GM12873 (cell line): ENCODE measurements around the gene TTC39A.

Experiments used
- TF ChIP-seq, protein P1 (sequence below): IDR thresholded peaks from 2 replicates; pipeline ENCODE4 v1.5.1; 2012; ENCODE audit warnings: low read depth, mild to moderate bottlenecking, moderate library complexity, low read length, control low read depth; ENCODE audit not compliant: insufficient read depth; ENCODE audit errors: missing control alignments

Gene TTC39A

DNA sequence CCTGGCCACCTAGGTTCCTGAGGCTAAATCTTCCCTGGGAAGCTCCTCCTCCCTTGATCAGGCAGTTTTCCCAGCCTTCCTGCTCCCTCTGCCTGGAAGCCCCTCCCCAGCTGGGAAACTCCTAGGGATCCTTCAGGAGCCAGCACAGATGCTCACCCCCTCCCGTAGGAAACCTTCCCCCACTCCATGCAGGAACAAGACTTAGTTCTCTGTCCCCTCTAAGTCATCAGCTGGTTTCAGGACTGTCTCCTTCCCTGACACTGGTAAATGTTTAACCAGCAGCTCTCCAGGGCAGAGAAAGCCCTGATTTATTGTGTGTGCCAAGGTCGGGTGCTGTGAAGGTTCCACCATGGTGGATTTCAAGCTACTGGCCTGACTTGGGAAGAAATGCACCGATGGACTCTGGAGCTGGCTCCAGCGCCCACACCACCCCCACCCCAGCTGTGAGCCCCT lies 25.0 kb downstream of the TTC39A start:
- TF ChIP-seq, protein P1, sequence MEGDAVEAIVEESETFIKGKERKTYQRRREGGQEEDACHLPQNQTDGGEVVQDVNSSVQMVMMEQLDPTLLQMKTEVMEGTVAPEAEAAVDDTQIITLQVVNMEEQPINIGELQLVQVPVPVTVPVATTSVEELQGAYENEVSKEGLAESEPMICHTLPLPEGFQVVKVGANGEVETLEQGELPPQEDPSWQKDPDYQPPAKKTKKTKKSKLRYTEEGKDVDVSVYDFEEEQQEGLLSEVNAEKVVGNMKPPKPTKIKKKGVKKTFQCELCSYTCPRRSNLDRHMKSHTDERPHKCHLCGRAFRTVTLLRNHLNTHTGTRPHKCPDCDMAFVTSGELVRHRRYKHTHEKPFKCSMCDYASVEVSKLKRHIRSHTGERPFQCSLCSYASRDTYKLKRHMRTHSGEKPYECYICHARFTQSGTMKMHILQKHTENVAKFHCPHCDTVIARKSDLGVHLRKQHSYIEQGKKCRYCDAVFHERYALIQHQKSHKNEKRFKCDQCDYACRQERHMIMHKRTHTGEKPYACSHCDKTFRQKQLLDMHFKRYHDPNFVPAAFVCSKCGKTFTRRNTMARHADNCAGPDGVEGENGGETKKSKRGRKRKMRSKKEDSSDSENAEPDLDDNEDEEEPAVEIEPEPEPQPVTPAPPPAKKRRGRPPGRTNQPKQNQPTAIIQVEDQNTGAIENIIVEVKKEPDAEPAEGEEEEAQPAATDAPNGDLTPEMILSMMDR: no peak

DNA sequence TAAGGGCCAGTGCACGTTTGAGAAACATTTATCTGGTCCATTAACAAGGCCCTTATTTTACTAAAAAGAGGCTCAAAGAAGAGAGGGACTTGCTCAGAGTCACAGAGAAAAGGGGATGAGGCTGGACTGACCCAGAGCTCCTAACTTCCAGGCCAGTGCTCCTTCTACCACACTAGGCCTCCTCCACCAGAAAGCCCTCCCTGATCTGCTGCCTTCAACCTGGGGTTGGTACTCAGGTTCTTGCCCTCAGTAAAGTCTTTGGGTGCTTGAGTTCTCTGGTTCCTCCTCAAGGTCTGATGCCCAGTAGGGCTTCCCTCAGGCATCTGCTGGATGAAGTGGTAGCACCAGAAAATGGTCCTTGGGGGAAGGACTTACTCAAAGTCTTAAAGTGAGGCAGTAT lies 26.0 kb downstream of the TTC39A start:
- TF ChIP-seq, protein P1: no peak

DNA sequence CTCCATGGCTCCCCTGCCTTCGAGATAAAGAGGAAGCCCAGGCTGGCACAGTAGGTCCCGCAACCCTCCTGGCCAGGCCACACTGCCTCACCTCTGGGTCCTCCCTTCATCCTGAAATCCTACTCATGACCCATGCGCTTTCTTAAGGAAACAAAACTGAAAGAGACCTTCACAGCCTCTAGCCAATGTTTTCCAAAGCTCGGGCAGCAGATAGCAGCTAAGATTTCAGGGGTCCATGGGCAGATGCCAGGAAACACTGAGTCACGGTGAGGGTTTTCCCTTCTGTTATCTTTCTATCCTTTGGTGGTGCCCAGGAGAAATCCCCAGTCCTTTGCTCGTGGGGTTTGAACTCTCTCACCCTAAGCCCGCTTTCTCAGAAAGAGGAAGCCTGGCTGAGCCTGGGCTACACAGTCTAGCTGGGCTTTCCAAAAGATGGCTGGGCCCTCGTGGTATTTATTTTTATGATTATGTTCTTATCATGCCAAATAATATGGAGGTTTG lies 26.6 kb downstream of the TTC39A start:
- TF ChIP-seq, protein P1: no peak

DNA sequence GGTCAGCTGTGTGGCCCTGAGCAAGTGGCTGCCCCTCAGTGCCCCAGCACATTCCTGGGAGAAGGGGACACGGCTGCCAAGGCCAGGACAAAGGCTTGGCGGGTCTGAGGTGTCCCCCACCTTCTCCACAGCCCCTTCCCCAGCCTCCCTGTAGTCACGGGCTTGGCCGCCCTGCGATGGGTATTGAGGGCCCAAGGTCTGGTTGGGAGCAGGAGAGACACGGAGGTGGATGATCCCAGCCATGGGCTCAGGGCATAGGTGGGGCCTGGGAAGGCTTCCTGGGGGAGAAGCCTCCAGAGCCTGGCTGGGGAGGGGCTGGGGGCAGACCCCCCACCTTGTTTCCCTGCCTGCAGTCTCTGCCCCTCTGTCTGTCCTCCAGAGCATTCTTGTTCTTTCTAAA lies 27.0 kb downstream of the TTC39A start:
- TF ChIP-seq, protein P1: no peak

DNA sequence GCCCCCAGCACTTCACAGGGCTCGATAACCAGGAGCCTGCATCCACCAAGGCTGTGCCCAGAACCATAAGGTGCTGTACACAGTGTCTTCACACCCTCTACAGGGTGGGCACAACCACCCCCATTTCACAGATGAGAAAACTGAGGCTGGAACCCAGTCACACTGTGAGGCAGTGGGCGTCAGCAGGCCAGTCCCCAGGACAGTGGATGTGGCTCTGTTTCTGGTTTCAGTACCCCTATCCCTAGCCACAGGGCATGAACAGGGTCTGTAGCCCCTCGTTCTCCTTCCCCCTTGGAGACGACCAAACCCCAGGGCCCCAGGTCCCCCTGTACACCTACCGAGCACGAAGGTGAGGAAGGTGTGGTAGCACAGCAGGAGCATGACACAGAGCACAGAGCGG lies 27.6 kb downstream of the TTC39A start:
- TF ChIP-seq, protein P1: no peak

DNA sequence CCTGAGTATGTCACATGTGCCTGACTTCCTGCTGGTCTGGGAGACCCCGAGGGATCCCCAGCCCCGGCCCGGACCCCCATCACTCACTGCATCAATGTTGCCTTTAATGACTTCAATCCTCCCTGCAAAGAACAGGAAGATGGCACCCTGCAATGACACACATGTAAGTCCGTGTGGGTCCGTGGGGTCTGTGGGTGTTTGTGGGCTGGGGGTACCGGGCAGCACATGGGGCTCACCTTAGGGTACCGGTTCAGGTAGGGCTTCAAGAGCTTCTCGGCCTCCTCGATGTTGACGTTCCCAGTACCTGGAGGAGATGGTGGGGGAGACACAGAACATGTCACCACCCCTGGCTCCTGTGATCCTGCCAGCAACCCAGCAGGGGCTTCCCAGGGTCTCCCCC lies 28.1 kb downstream of the TTC39A start:
- TF ChIP-seq, protein P1: no peak

DNA sequence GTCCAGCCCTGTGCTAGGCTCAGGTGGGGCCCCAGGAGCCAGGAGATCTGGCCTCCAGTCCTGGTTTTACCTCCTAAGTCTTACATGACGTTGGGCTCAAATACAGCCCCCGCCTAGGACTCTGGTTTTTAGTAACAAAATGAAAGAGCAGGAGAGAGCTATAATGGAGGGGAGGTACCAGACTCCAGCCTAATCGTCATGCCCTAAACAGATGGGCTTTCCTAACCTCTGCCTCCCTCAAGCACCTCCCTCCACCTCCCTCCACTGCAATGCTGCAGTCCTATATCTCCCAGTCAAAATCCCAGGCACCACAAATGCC lies 28.6 kb downstream of the TTC39A start:
- TF ChIP-seq, protein P1: no peak

DNA sequence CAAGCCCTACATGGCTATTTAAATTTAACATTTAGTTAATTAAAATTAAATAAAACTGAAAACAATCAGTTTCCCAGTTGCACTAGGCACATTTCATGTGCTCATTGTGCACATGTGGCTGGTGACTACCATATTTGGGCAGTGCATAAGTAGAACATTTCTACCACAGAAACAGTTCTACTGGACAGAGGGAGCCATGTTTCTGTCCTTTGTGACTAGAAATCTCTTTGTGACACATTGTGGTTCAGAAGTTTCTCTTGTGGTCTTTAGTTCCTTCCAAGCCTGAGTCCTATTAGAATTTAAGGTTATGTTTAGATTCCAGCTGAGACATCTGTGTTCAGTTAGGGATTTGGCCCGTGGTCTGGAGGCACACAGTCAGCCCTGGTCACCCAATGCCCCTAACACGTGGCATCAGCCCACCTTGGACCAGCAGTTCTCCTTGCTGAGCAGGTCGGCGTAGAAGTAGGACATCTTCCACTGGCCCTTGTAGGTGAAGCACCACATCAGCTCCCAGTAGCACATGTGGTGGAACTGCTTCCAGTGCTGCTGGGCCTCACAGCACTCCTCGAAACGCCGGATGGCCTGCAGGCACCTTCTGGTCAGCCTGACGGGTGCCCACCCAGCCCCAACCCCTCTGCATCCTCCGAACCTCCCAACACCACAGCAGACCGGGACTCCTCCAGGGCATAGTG lies 29.1 kb downstream of the TTC39A start:
- TF ChIP-seq, protein P1: no peak
